H1 (cell line): ENCODE data around the gene CLDN3. TPM values are rescaled to one million over a fixed set of nuclear protein-coding genes. Genes with fewer than 3 reads are reported as not detected.

ENCODE experiments used
- CTCF ChIA-PET: fragments of 300-600 bp; sonication (Branson Sonifier 250); formaldehyde crosslinking; loops from one replicate; lab custom pipeline; 2021; ENCODE audit not compliant: partially characterized antibody; lab: Charles Lee
- POLR2A ChIA-PET: fragments of 300-600 bp; sonication (Branson Sonifier 250); formaldehyde crosslinking; loops from one replicate; lab custom pipeline; 2021; ENCODE audit warnings: inconsistent platforms; ENCODE audit not compliant: partially characterized antibody; lab: Charles Lee
- DNase-seq, 2 experiments: peaks; one replicate each; pipeline versions ENCODE4 v3.0.0 to v3.0.0-alpha.2; 2010 to 2022; ENCODE audit warnings: low spot score in 2 of 2, low read depth in 1 of 2, mixed read lengths in 1 of 2
- FAIRE-seq: peaks from 2 replicates; lab custom pipeline; 2011; peaks lifted over from hg19 to GRCh38; lab: Jason Lieb, UNC
- H2AFZ ChIP-seq: 2 replicates; pipeline ENCODE4 v1.8.1; 2012; ENCODE audit warnings: low read length, inconsistent platforms
- H2AK5ac ChIP-seq: 2 replicates; pipeline ENCODE4 v1.6.1; 2013; ENCODE audit warnings: low read depth, low read length
- H2BK120ac ChIP-seq: replicated peaks from 2 replicates; pipeline ENCODE3; 2013; ENCODE audit warnings: low read depth, low read length, inconsistent platforms
- H2BK12ac ChIP-seq: 2 replicates; pipeline ENCODE4 v1.6.1; 2013; ENCODE audit warnings: low read depth, low read length
- H2BK15ac ChIP-seq: 2 replicates; pipeline ENCODE4 v1.6.1; 2013; ENCODE audit warnings: low read length
- H2BK20ac ChIP-seq: 2 replicates; pipeline ENCODE4 v1.6.1; 2013; ENCODE audit warnings: low read length
- H2BK5ac ChIP-seq: 2 replicates; pipeline ENCODE4 v1.6.1; 2013; ENCODE audit warnings: low read depth, low read length
- H3K14ac ChIP-seq: 2 replicates; pipeline ENCODE4 v1.6.1; 2013; ENCODE audit warnings: inconsistent platforms; ENCODE audit not compliant: insufficient read length
- H3K18ac ChIP-seq: 2 replicates; pipeline ENCODE4 v1.6.1; 2013; ENCODE audit warnings: low read length; ENCODE audit errors: extremely low read depth
- H3K23ac ChIP-seq: 2 replicates; pipeline ENCODE4 v1.6.1; 2013; ENCODE audit warnings: inconsistent platforms; ENCODE audit not compliant: insufficient read length
- H3K23me2 ChIP-seq: 2 replicates; pipeline ENCODE4 v1.6.1; 2013; ENCODE audit warnings: low read depth, low read length
- H3K27ac ChIP-seq: 2 replicates; pipeline ENCODE4 v1.6.1; 2011; ENCODE audit warnings: low read depth, low read length, inconsistent platforms
- H3K27me3 ChIP-seq, 4 experiments: replicated peaks in 1 of 4; 1 replicate in 1 of 4; 2 replicates in 3 of 4; pipeline versions ENCODE4 v1.6.1 to v1.8.1; 2011 to 2013; ENCODE audit warnings: low read length in 3 of 4, mild to moderate bottlenecking in 3 of 4, inconsistent platforms in 2 of 4, mixed read lengths in 2 of 4, moderate library complexity in 1 of 4; ENCODE audit not compliant: control insufficient read depth in 3 of 4, insufficient read depth in 3 of 4; ENCODE audit errors: extremely low read depth in 1 of 4
- H3K36me3 ChIP-seq, 4 experiments: 2 replicates each; pipeline versions ENCODE4 v1.6.1 to v1.8.1; 2011 to 2013; ENCODE audit warnings: mild to moderate bottlenecking in 4 of 4, low read length in 3 of 4, moderate library complexity in 2 of 4, control low read depth in 1 of 4, inconsistent platforms in 1 of 4; ENCODE audit not compliant: insufficient read depth in 4 of 4, control insufficient read depth in 2 of 4
- H3K4ac ChIP-seq: replicated peaks from 2 replicates; pipeline ENCODE3; 2013; ENCODE audit warnings: low read length, low read depth, mixed read lengths, inconsistent platforms; ENCODE audit not compliant: insufficient read length
- H3K4me1 ChIP-seq, 4 experiments: replicated peaks in 1 of 4; 1 replicate in 1 of 4; 2 replicates in 3 of 4; pipeline versions ENCODE4 v1.6.1 to v1.8.1; 2011 to 2013; ENCODE audit warnings: low read length in 3 of 4, inconsistent platforms in 2 of 4, mixed read lengths in 1 of 4; ENCODE audit not compliant: insufficient read depth in 4 of 4, control insufficient read depth in 3 of 4
- H3K4me2 ChIP-seq, 2 experiments: 2 replicates each; pipeline versions ENCODE4 v1.6.1 to v1.8.1; 2011 to 2013; ENCODE audit warnings: low read depth in 2 of 2, low read length in 2 of 2, control low read depth in 1 of 2, inconsistent platforms in 1 of 2, mild to moderate bottlenecking in 1 of 2; ENCODE audit not compliant: insufficient read depth in 1 of 2
- H3K4me3 ChIP-seq, 4 experiments: fragments of 200-600, 300-600 bp in 1 of 4; sonication (generic), shearing (Covaris generic), sonication (Bioruptor Twin) in 1 of 4; 2 replicates each; pipeline versions ENCODE4 v1.5.1 to v1.8.1; 2011 to 2016; ENCODE audit warnings: low read length in 4 of 4, low read depth in 3 of 4, control low read depth in 2 of 4, inconsistent platforms in 2 of 4, mild to moderate bottlenecking in 2 of 4, mixed read lengths in 1 of 4, moderate library complexity in 1 of 4; ENCODE audit not compliant: insufficient read depth in 2 of 4; ENCODE audit errors: extremely low read depth in 1 of 4
- H3K56ac ChIP-seq: replicated peaks from 2 replicates; pipeline ENCODE3; 2013; ENCODE audit warnings: low read depth, mild to moderate bottlenecking, mixed read lengths, low read length, inconsistent platforms; ENCODE audit not compliant: insufficient read length
- H3K79me1 ChIP-seq: 2 replicates; pipeline ENCODE4 v1.6.1; 2013; ENCODE audit warnings: low read depth, low read length, control low read depth
- H3K79me2 ChIP-seq, 2 experiments: 2 replicates each; pipeline versions ENCODE4 v1.6.1 to v1.8.1; 2012 to 2013; ENCODE audit warnings: low read length in 2 of 2, mild to moderate bottlenecking in 2 of 2, inconsistent platforms in 1 of 2; ENCODE audit not compliant: insufficient read depth in 2 of 2, control insufficient read depth in 1 of 2
- H3K9ac ChIP-seq, 4 experiments: replicated peaks in 1 of 4; 1 replicate in 1 of 4; 2 replicates in 3 of 4; pipeline versions ENCODE4 v1.6.1 to v1.8.1; 2011 to 2013; ENCODE audit warnings: low read depth in 3 of 4, low read length in 3 of 4, control low read depth in 2 of 4, mild to moderate bottlenecking in 2 of 4, moderate library complexity in 2 of 4, inconsistent platforms in 1 of 4; ENCODE audit errors: extremely low read depth in 1 of 4
- H3K9me3 ChIP-seq, 2 experiments: 2 replicates each; pipeline versions ENCODE4 v1.6.1 to v1.8.1; 2012 to 2013; ENCODE audit warnings: mild to moderate bottlenecking in 2 of 2, moderate library complexity in 2 of 2, control low read depth in 1 of 2, inconsistent platforms in 1 of 2, low read depth in 1 of 2, low read length in 1 of 2, mixed read lengths in 1 of 2; ENCODE audit not compliant: insufficient read depth in 2 of 2
- H4K20me1 ChIP-seq, 2 experiments: replicated peaks in 1 of 2; 2 replicates each; pipeline versions ENCODE3 to v1.8.1; 2011 to 2013; ENCODE audit warnings: inconsistent platforms in 2 of 2, low read length in 2 of 2, mild to moderate bottlenecking in 1 of 2; ENCODE audit not compliant: insufficient read depth in 2 of 2, control insufficient read depth in 1 of 2
- H4K5ac ChIP-seq: 2 replicates; pipeline ENCODE4 v1.6.1; 2013; ENCODE audit warnings: low read length, low read depth, mixed read lengths, inconsistent platforms; ENCODE audit not compliant: insufficient read length
- H4K8ac ChIP-seq: 2 replicates; pipeline ENCODE4 v1.8.0; 2013; ENCODE audit warnings: mild to moderate bottlenecking, moderate library complexity, low read length, inconsistent platforms; ENCODE audit not compliant: insufficient read depth; ENCODE audit errors: extremely low read depth
- H4K91ac ChIP-seq: replicated peaks from 2 replicates; pipeline ENCODE3; 2013; ENCODE audit warnings: low read length, mixed read lengths, inconsistent platforms; ENCODE audit not compliant: insufficient read length
- CEBPB ChIP-seq: IDR thresholded peaks from 2 replicates; pipeline ENCODE4 v1.6.1; 2012; ENCODE audit warnings: low read depth, low read length
- CHD1 ChIP-seq: IDR thresholded peaks from 2 replicates; pipeline ENCODE4 v1.6.1; 2012; ENCODE audit warnings: low read depth, low read length, improper control_type of control experiment
- NANOG ChIP-seq: IDR thresholded peaks from 2 replicates; pipeline ENCODE4 v1.6.1; 2011; ENCODE audit warnings: low read length, low read depth, mild to moderate bottlenecking, inconsistent platforms; ENCODE audit not compliant: insufficient read depth, poor library complexity, severe bottlenecking
- POU5F1 ChIP-seq: IDR thresholded peaks from 2 replicates; pipeline ENCODE4 v1.6.1; 2011; ENCODE audit warnings: low read depth, mild to moderate bottlenecking, low read length, moderate library complexity
- RNF2 ChIP-seq: fragments of 200-900, 300-1000 bp; sonication (generic); IDR thresholded peaks from 2 replicates; pipeline ENCODE4 v1.7.1; 2016; ENCODE audit warnings: borderline replicate concordance, low read depth, mild to moderate bottlenecking, antibody characterized with exemption, low read length; ENCODE audit not compliant: poor library complexity, severe bottlenecking; ENCODE audit errors: missing control alignments
- RXRA ChIP-seq: IDR thresholded peaks from 2 replicates; pipeline ENCODE4 v1.6.1; 2011; ENCODE audit warnings: low read depth, mild to moderate bottlenecking, low read length, moderate library complexity; ENCODE audit not compliant: insufficient read depth
- SAP30 ChIP-seq: fragments of 300-600 bp; sonication (generic); IDR thresholded peaks from 2 replicates; pipeline ENCODE4 v1.7.1; 2012; ENCODE audit warnings: low read length, moderate library complexity, mild to moderate bottlenecking, inconsistent platforms; ENCODE audit not compliant: insufficient read depth, insufficient replicate concordance
- TAF1 ChIP-seq: IDR thresholded peaks from 2 replicates; pipeline ENCODE4 v1.6.1; 2011; ENCODE audit warnings: mild to moderate bottlenecking, low read depth, low read length
- WGBS, 2 experiments: shearing (Covaris generic) in 1 of 2; methylation state at CpG; one replicate each; pipeline versions ENCODE4 v1.1.6 to v1.1.7; 2013 to 2015; ENCODE audit warnings: low lambda C conversion rate in 2 of 2, mixed read lengths in 2 of 2, inconsistent platforms in 1 of 2, low coverage in 1 of 2, missing lambda C conversion rate in 1 of 2; ENCODE audit not compliant: insufficient replicate concordance in 2 of 2, insufficient coverage in 1 of 2, insufficient read length in 1 of 2; ENCODE audit errors: extremely low coverage in 1 of 2, missing lambda C conversion rate in 1 of 2; 5-methylcytosine and 5-hydroxymethylcytosine counted together
- polyA plus RNA-seq, 7 experiments: library from polyadenylated mRNA; depleted of rRNA in 3 of 7; stranded (reverse) in 5 of 7; unstranded in 2 of 7; fragments of >200 nt in 5 of 7; fragments of 200-250 nt in 2 of 7; gene quantifications; 1 replicate in 5 of 7; 2 replicates in 1 of 7; 4 replicates in 1 of 7; pipeline versions ENCODE4 v1.2.1 to v1.2.3, GENCODE V29; 2011 to 2013; ENCODE audit warnings: missing spikeins in 2 of 7, mixed read lengths in 2 of 7
- total RNA-seq: library from RNA; stranded (reverse); fragmentation: NEBNext Ultra II Directional; extraction: Animal tissue kit (Norgen Biotek cat#: 25700); gene quantifications from 2 replicates; pipeline ENCODE4 v1.2.1, GENCODE V29; 2021
- TF ChIP-seq, protein P1 (sequence below): IDR thresholded peaks from 2 replicates; pipeline ENCODE4 v1.6.1; 2012; ENCODE audit warnings: low read length, inconsistent platforms

The CLDN3 gene
- total and polyA plus RNA-seq, 2 of the 8 experiments (the other 6 are each of a cell fraction or from before 2014, with no cell fraction given): 19.1 to 65.2 TPM

DNA sequence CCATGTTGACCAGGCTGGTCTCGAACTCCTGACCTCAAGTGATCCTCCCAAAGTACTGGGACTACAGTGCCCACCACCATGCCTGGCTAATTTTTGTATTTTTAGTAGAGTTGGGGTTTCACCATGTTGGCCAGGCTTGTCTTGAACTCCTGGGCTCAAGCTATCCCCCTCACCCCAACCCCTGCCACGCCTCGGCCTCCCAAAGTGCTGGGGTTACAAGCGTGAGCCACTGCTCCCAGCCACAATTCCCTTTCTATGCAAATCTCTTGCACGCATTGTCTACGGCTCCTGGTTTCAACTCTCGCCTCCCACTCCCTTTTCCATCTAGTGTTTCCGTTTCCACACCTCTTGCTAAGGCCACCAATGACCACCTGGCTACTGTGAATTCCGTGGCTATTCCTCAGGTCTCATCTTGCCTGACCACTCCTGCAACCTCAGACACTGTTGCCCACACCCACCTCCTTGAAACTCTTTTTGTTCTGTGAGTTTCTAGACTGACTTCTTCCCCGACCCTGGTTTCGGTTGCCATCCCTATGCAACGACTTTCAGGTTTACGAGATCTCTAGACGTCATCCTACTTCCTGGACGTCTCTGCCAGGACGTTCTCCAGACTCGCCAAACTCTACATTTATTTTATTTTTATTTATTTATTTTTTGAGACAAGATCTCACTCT is 3.4 kb downstream of the CLDN3 start:
- Histone ChIP-seq H2AFZ (no peak overlapping the region), H4K8ac (no peak overlapping the region), H2BK20ac (no peak overlapping the region), H3K14ac (no peak overlapping the region), H3K27me3 (no peaks in the 10 kb centered on the region; a peak in 2 of 7 replicates), H3K79me2 (no peaks in the 10 kb centered on the region), H3K4ac (no peak overlapping the region), H4K5ac (no peak overlapping the region), H3K27ac (no peak overlapping the region), H4K20me1 (peaks cover 0 to 3% of the 10 kb centered on the region in 2 experiments), H2BK12ac (0 out of 2 replicates have a peak overlapping the region, but pooled peaks have one; percentile 60), H2BK120ac (no peak overlapping the region), H3K4me2 (no peak overlapping the region), H3K36me3 (0 out of 8 replicates have a peak, but pooled peaks cover 0 to 2% (median 0%) of the 10 kb centered on the region in 4 experiments), H3K23ac (no peak overlapping the region), H3K23me2 (peaks cover 9% of the 10 kb centered on the region; the same call in 1 of the 2 replicates), H2BK15ac (no peak overlapping the region), H3K18ac (no peak overlapping the region), H4K91ac (no peak overlapping the region), H2BK5ac (no peak overlapping the region), H3K9ac (no peak overlapping the region), H3K79me1 (no peaks in the 10 kb centered on the region; the same call in none of the 2 replicates), H3K56ac (no peak overlapping the region), H2AK5ac (0 out of 2 replicates have a peak overlapping the region, but pooled peaks have one; percentile 24), H3K9me3 (no peaks in the 10 kb centered on the region), H3K4me1 (peaks cover 0 to 19% (median 11%) of the 10 kb centered on the region in 4 experiments; a peak in 6 of 7 replicates), H3K4me3 (no peak overlapping the region)
- 89% methylated on average over 17 of the region's 17 CpGs; no CpG with 5 or more reads in 1 of the 2 experiments for WGBS, 2 experiments
- CTCF ChIA-PET: interaction anchor here (0.6 to 1.2 kb wide), 2 partner anchors 44 to 88 kb away, joined by 3 to 4 read pairs; no protein-coding TSS in a partner anchor
- POLR2A ChIA-PET: interaction anchor here (0.6 kb wide), 1 partner anchor 13 kb away, joined by 3 read pairs; no protein-coding TSS in a partner anchor
- no peak for FAIRE-seq
- no peak for DNase-seq
- TF ChIP-seq POU5F1 (no peak), TAF1 (no peak), RXRA (no peak), SAP30 (no peak), CEBPB (no peak), RNF2 (no peak), NANOG (no peak), CHD1 (no peak)
- TF ChIP-seq, protein P1, sequence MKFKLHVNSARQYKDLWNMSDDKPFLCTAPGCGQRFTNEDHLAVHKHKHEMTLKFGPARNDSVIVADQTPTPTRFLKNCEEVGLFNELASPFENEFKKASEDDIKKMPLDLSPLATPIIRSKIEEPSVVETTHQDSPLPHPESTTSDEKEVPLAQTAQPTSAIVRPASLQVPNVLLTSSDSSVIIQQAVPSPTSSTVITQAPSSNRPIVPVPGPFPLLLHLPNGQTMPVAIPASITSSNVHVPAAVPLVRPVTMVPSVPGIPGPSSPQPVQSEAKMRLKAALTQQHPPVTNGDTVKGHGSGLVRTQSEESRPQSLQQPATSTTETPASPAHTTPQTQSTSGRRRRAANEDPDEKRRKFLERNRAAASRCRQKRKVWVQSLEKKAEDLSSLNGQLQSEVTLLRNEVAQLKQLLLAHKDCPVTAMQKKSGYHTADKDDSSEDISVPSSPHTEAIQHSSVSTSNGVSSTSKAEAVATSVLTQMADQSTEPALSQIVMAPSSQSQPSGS: no peak
